Embryonic facial prominence (tissue), 1 donor: ENCODE data around the gene KAZALD1.

Experiments used
- DNase-seq: peaks from one replicate; pipeline ENCODE4 v3.0.0-alpha.2; 2016; ENCODE audit errors: extremely low spot score

KAZALD1 gene

DNA sequence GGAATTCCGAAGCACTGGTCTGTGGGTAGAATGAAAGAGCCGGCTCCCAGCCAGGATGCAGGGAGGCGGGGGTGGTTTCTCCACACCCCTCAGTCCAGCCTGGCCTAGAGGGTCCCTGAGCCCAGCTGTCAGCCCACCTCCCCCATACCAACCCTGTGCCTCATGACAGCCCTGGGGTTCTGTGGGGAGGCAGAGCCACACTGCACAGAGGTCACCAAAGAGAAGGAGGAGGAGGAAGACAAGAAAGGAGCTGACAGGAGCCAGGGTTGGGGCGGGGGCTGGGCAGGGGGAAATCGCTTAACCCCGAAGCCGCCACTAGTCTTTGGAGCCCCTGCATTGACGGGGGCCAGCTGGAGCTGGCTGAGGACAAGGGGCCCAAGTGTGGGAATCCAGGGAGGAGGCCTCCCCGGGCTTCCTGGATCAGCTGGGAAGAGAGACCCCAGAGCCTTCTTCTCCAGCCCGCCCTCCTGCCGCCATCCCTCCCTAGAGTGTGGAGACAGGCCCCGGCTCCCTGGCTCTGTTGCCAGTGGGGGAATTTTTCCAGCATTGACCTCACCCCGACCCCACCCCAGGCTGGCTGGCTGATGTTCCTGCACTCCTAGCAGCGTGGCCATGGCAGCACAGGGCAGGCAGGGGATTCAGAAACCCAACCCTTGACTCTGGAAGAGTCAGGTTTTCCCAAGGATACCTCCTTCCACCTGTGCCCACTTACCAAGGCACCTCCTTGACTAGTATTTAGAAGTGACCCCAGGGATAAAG lies 32.5 kb downstream of the KAZALD1 start:
- no peak for DNase-seq

- no peak for DNase-seq
Observed at GRCh38 chr10:101095004-101095403, 33.2 kb downstream of the KAZALD1 start.

DNA sequence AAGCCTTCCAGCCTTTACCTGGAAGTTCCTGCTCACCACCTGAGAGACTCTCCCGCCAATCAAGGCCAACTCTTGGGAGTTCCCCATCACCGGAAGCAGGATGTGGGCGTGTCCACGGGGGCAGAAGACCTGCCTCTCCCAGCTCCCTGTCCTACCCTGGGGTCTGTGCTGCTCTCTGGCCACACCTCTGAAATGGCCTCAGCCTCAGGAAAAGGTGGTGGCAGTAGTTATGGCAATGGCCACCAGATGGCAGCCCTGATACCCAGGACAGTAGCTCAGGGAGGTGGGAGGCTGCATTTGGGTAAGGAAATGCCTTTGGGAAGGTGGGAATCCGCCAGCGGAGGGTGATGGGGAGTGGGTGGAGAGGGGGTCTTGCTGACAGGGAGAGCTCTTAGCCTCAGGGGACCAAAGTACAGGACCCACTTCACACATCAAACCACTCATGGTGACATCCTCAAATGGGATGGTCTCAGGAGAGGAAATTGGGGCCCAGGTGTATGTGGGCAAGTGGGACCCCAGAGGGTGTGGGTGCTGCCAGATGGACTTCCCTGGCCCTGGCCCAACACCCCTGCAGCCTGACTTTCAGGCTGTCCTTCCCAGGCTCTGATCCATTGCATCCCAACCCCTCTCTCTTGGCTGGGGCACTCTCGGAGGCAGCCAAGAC lies 33.9 kb downstream of the KAZALD1 start:
- DNase-seq = no peak

- DNase-seq = no peak
Observed at GRCh38 chr10:101096378-101096777, 34.6 kb downstream of the KAZALD1 start.

DNA sequence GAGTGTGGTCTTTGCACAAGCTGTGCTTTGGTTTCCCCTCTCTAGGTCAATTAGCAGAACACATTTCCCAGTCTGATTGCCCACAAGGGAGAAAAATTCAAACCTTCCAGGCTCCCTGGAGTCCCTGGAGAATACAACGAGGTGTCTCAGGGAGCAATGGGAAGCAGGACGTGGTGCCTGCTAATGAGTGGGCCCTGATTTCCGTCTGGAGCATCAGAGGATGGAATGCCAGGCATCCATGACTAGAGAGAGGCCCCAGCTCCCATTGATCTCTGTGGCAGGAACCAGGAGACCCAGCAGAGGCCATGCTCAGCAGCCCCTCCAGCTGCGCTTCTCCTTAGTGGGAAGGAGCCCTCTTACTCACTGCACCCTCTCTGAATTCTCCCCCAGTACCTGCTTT lies 36.1 kb downstream of the KAZALD1 start:
- DNase-seq = no peak

- no peak for DNase-seq
Observed at GRCh38 chr10:101099901-101100300, 38.1 kb downstream of the KAZALD1 start.

GRCh38 chr10:101101372-101101881 lies 39.6 kb downstream of the KAZALD1 start:
- no peak for DNase-seq

DNA sequence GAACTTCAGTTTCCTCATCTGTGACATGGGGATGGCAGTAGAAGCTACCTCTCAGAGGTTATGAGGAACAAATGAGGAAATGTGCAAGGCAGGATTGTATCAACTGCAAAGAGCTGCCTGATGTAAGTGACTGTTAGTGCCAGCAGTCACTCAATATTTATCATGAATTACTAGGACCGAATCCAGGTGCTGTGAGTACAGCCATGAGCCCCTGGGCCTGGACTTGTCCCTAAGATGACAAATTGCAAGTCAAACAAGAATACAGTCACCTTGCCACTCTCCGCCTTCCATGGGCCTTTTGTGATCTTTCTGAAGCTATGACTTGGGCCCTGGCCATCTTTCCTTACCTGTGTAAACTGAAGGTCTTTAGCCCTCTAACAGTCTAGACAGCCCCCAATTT lies 41.6 kb downstream of the KAZALD1 start:
- no peak for DNase-seq

DNA sequence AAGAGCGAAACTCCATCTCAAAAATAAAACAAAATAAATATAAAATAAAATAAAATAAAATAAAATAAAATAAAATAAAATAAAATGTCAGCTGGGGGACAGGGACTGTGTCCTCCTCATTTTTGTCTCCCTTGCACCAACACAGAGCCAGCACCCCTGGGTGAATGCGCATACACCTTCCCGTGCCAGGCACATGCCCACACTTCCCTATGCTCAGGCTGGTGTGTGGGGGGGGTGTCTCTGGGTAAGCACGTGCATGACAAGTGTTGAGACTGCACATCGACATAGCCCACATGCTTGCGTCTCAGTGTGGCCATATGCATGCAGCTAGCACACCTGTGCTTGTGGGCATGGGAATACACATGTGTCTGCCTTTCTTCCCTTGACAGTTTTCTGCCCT lies 44.6 kb downstream of the KAZALD1 start:
- no peak for DNase-seq

GRCh38 chr10:101107771-101108170 lies 46.0 kb downstream of the KAZALD1 start:
- no peak for DNase-seq

- no peak for DNase-seq
Observed at GRCh38 chr10:101110856-101111523, 49.2 kb downstream of the KAZALD1 start.

DNA sequence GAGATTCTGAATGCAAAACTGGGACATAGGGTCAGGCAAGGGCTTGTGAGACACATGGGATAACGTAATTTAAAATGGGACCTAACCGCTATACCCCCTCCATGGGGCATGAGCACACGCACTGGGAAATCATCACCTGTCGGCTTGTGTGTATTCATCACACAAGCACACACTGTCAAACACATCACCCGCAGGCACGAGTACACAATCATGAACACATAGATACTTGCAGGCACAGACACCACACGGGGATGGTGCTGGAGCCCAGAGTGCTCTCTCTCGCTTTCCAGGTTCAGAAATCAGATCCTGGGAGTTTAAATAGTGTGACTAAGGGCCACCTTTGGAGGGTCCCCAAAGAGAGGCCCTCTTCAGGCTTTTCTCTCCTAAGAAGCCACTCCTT lies 49.8 kb downstream of the KAZALD1 start:
- no peak for DNase-seq

GRCh38 chr10:101112799-101113594 lies 51.2 kb downstream of the KAZALD1 start:
- DNase-seq = no peak

- DNase-seq = no peak
Observed at GRCh38 chr10:101113890-101114403, 52.2 kb downstream of the KAZALD1 start.

DNA sequence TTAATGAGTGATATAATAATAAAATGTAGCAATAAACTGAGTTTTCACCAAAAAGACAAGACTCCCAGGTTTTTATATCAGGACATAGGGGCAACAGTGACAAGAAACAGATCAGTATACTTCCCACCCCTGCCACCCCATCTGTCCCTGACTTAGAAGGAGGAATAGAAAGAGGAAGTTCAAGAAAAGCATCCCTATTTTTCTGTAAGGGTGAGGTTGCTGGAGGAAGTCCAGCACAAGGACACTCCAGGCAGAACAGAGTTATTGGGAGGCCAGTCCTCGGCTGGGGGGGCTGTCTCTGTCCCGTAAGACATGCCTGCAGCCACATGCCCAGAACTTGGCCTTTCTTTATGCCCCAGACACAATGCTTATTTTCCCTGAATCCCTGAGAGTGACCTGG lies 52.9 kb downstream of the KAZALD1 start:
- no peak for DNase-seq
